ENCODE data around the gene TMEM163.

DNA sequence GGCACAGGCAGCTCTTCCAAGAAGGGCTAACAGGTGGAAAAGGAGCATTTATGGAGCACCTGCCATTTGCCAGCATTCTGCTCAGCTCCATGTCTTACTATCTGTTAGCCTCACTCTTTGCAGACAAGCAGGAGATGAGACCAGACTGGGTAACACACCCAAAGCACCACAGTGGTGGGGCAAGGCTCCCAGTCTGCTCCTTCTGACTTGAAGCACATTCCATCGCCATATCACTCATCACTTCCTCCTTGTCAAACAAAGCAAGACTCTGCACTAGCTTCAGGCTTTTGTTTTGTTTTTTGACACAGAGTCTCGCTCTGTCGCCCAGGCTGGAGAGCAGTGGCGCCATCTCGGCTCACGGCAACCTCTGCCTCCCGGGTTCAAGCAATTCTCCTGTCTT lies 282.1 kb downstream of the TMEM163 start:
- TF ChIP-seq, protein P1, sequence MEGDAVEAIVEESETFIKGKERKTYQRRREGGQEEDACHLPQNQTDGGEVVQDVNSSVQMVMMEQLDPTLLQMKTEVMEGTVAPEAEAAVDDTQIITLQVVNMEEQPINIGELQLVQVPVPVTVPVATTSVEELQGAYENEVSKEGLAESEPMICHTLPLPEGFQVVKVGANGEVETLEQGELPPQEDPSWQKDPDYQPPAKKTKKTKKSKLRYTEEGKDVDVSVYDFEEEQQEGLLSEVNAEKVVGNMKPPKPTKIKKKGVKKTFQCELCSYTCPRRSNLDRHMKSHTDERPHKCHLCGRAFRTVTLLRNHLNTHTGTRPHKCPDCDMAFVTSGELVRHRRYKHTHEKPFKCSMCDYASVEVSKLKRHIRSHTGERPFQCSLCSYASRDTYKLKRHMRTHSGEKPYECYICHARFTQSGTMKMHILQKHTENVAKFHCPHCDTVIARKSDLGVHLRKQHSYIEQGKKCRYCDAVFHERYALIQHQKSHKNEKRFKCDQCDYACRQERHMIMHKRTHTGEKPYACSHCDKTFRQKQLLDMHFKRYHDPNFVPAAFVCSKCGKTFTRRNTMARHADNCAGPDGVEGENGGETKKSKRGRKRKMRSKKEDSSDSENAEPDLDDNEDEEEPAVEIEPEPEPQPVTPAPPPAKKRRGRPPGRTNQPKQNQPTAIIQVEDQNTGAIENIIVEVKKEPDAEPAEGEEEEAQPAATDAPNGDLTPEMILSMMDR (IDR thresholded peaks at IDR 0.05; ENCODE audit: low read length), result no peak
- no peak for TF ChIP-seq EZH2 (IDR thresholded peaks at IDR 0.05; ENCODE audit: borderline replicate concordance, low read length)

Data from OCI-LY1 (cell line).